Osteocyte (in vitro differentiated cells): ENCODE results near the gene DIPK1B. TPM values are rescaled to one million over a fixed set of nuclear protein-coding genes. Genes with fewer than 3 reads are reported as not detected.
A peak's percentile ranks its signal among the peaks of the same experiment; 100 is the strongest.
"Not testable (repeated sequence)": the region's sequence is repeated elsewhere in the genome, so short reads cannot be mapped to it uniquely, and the experiment has no call there.

ENCODE experiments used
- DNase-seq: peaks from one replicate; pipeline ENCODE4 v3.0.0; 2021; ENCODE audit warnings: mixed read lengths; ENCODE audit not compliant: unreplicated experiment; ENCODE audit errors: extremely low spot score
- H3K27ac Mint-ChIP-seq: one replicate; pipeline ENCODE4 v1.8.0; 2021; ENCODE audit warnings: mild to moderate bottlenecking, mixed read lengths; ENCODE audit not compliant: unreplicated experiment
- H3K27me3 Mint-ChIP-seq: one replicate; pipeline ENCODE4 v1.8.0; 2021; ENCODE audit warnings: mixed read lengths; ENCODE audit not compliant: unreplicated experiment
- H3K36me3 Mint-ChIP-seq: one replicate; pipeline ENCODE4 v1.8.0; 2021; ENCODE audit warnings: mixed read lengths; ENCODE audit not compliant: unreplicated experiment
- H3K4me1 Mint-ChIP-seq: one replicate; pipeline ENCODE4 v1.8.0; 2021; ENCODE audit warnings: mixed read lengths; ENCODE audit not compliant: unreplicated experiment
- H3K4me3 Mint-ChIP-seq: one replicate; pipeline ENCODE4 v1.8.0; 2021; ENCODE audit warnings: mild to moderate bottlenecking, moderate library complexity, mixed read lengths; ENCODE audit not compliant: unreplicated experiment
- H3K9me3 Mint-ChIP-seq: one replicate; pipeline ENCODE4 v1.8.0; 2021; ENCODE audit warnings: mixed read lengths; ENCODE audit not compliant: unreplicated experiment
- CTCF ChIP-seq: fragments of 200-600 bp; sonication (generic); IDR thresholded peaks from 2 replicates; pipeline ENCODE4 v1.5.0; 2021; ENCODE audit warnings: antibody characterized with exemption, mild to moderate bottlenecking, moderate library complexity
- total RNA-seq: library from RNA; stranded (reverse); gene quantifications from 2 replicates; pipeline ENCODE4 v1.2.1, GENCODE V29; 2021

Gene DIPK1B
- total RNA-seq, 1 donor from 2014 or later, result 11.4 TPM

GRCh38 chr9:136707011-136707410, 5.4 kb upstream of the DIPK1B start:
- H3K27me3 Mint-ChIP-seq, result peaks cover 4% of the 10 kb centered on the region
- no peak for TF ChIP-seq CTCF
- no peaks in the 10 kb centered on the region for H3K9me3 Mint-ChIP-seq
- H3K4me1 Mint-ChIP-seq, result peaks cover 10% of the 10 kb centered on the region
- no peak overlapping the region for H3K4me3 Mint-ChIP-seq
- H3K36me3 Mint-ChIP-seq, result no peaks in the 10 kb centered on the region
- DNase-seq, result no peak
- no peak overlapping the region for H3K27ac Mint-ChIP-seq

GRCh38 chr9:136707849-136708517, 4.4 kb upstream of the DIPK1B start:
- Mint-ChIP-seq H3K4me1 (peaks cover 10% of the 10 kb centered on the region), H3K36me3 (no peaks in the 10 kb centered on the region), H3K27ac (peak overlapping the region; percentile 27), H3K9me3 (no peaks in the 10 kb centered on the region), H3K27me3 (peaks cover 4% of the 10 kb centered on the region), H3K4me3 (no peak overlapping the region)
- no peak for DNase-seq
- no peak for TF ChIP-seq CTCF

- Mint-ChIP-seq H3K4me1 (peaks cover 24% of the 10 kb centered on the region), H3K36me3 (no peaks in the 10 kb centered on the region), H3K27me3 (peaks cover 4% of the 10 kb centered on the region), H3K27ac (no peak overlapping the region), H3K9me3 (no peaks in the 10 kb centered on the region), H3K4me3 (no peak overlapping the region)
- no peak for DNase-seq
- no peak for TF ChIP-seq CTCF
These were observed 2.8 kb upstream of the DIPK1B start for GRCh38 chr9:136709454-136710109.

- no peak for TF ChIP-seq CTCF
- DNase-seq, result no peak
- Mint-ChIP-seq H3K4me1 (peaks cover 24% of the 10 kb centered on the region), H3K36me3 (no peaks in the 10 kb centered on the region), H3K27ac (no peak overlapping the region), H3K4me3 (no peak overlapping the region), H3K27me3 (no peaks in the 10 kb centered on the region), H3K9me3 (no peaks in the 10 kb centered on the region)
These were observed 1.8 kb upstream of the DIPK1B start for GRCh38 chr9:136710543-136710942.

GRCh38 chr9:136711219-136711648, 1.1 kb upstream of the DIPK1B start:
- H3K9me3 Mint-ChIP-seq, H3K36me3 Mint-ChIP-seq, H3K27me3 Mint-ChIP-seq, DNase-seq: not testable (repeated sequence)
- peaks cover 24% of the 10 kb centered on the region for H3K4me1 Mint-ChIP-seq
- peak overlapping the region; percentile 68 for H3K4me3 Mint-ChIP-seq
- peak overlapping the region; percentile 38 for H3K27ac Mint-ChIP-seq
